GM12891 (cell line): ENCODE results near the gene WSCD2.

Source experiments
- DNase-seq: peaks from one replicate; pipeline ENCODE4 v3.0.0; 2011; ENCODE audit warnings: low spot score; ENCODE audit not compliant: insufficient read length
- FAIRE-seq: peaks from 2 replicates; lab custom pipeline; 2011; peaks lifted over from hg19 to GRCh38; lab: Jason Lieb, UNC
- PAX5 ChIP-seq: IDR thresholded peaks from 2 replicates; pipeline ENCODE4 v1.6.1; 2011; ENCODE audit warnings: low read length, moderate library complexity, mild to moderate bottlenecking; ENCODE audit not compliant: insufficient read depth, severe bottlenecking
- POLR2A ChIP-seq: IDR thresholded peaks from 2 replicates; pipeline ENCODE4 v1.6.1; 2011; ENCODE audit warnings: low read depth, low read length, control low read depth
- POLR2AphosphoS5 ChIP-seq: IDR thresholded peaks from 2 replicates; pipeline ENCODE4 v1.6.1; 2011; ENCODE audit warnings: low read depth, low read length, control low read depth
- POU2F2 ChIP-seq: IDR thresholded peaks from 2 replicates; pipeline ENCODE4 v1.6.1; 2011; ENCODE audit warnings: low read depth, mild to moderate bottlenecking, control low read depth, low read length, moderate library complexity
- SPI1 ChIP-seq: IDR thresholded peaks from 2 replicates; pipeline ENCODE4 v1.6.1; 2011; ENCODE audit warnings: low read depth, low read length, control low read depth
- TAF1 ChIP-seq: IDR thresholded peaks from 2 replicates; pipeline ENCODE4 v1.6.1; 2011; ENCODE audit warnings: low read depth, low read length, control low read depth

Gene WSCD2

GRCh38 chr12:108237272-108237671 is 108.2 kb downstream of the WSCD2 start:
- DNase-seq = no peak
- TF ChIP-seq SPI1 (no peak), POLR2A (no peak), TAF1 (no peak), POLR2AphosphoS5 (no peak), POU2F2 (no peak), PAX5 (no peak)
- FAIRE-seq = no peak

- FAIRE-seq (no peak), DNase-seq (no peak)
- no peak for TF ChIP-seq PAX5
Measured at GRCh38 chr12:108238474-108238873, 109.4 kb downstream of the WSCD2 start.

GRCh38 chr12:108239378-108239777 is 110.3 kb downstream of the WSCD2 start:
- TF ChIP-seq POLR2AphosphoS5 = no peak
- TF ChIP-seq POLR2A = no peak
- TF ChIP-seq TAF1 = no peak
- TF ChIP-seq POU2F2 = no peak
- no peak for TF ChIP-seq SPI1
- TF ChIP-seq PAX5 = no peak
- no peak for FAIRE-seq
- no peak for DNase-seq

DNA sequence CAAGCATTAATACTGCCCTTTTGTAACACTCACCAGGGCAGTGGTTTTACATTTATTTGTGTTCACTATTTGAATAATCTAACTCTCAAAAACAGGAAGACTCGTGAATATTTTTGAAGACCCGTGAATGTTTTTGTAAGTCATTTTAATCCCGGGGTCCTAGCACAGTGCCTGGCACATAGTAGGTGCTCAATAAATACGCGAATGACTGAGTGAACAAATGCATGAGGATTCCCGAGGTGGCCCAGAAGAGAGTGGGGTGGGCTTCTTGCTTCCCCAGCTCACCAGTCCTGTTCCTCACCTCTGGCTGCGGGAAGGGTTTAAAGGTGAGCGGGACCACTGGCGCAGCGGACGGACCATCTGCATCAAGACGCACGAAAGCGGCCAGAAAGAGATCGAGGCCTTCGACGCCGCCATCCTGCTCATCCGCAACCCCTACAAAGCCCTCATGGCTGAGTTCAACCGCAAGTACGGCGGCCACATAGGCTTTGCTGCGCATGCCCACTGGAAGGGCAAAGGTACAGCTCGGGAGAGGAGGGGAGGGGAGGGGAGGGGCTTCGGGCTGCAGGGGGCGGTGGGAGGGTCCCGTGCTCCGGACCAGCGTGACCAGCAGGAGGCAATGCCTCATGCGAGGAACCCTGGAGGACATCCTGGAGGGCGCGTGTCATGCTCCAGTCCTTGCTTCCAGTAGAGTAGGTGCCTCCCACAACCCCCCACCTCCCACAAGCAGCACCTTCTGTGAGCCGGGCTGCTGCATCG is 111.1 kb downstream of the WSCD2 start:
- FAIRE-seq = no peak
- TF ChIP-seq TAF1 = no peak
- no peak for TF ChIP-seq SPI1
- TF ChIP-seq PAX5 = no peak
- TF ChIP-seq POLR2A = no peak
- no peak for TF ChIP-seq POLR2AphosphoS5
- TF ChIP-seq POU2F2 = no peak
- DNase-seq = no peak

DNA sequence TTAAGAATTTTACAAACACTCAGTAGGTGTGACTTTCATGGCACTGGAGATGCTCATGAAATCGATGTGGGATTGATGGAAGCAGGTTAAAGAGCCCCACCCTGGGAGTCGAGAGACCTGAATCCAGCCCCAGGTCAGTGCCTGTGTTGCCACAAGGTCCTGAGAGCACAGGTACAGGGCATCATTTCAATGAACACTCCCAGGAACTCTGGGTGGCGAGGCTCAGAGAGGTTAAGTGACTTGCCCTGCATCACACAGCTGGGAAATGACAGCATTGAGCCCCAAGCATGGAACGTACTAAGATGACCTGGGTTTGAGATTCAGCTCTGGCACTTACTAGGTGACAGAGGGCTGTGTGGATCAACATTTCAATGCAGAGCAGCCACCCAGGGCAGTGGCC is 111.8 kb downstream of the WSCD2 start:
- FAIRE-seq (no peak), DNase-seq (no peak)
- TF ChIP-seq SPI1 (no peak), PAX5 (no peak), POU2F2 (no peak), POLR2A (no peak), POLR2AphosphoS5 (no peak), TAF1 (no peak)

GRCh38 chr12:108241986-108242703 is 113.1 kb downstream of the WSCD2 start:
- no peak for FAIRE-seq
- DNase-seq = no peak
- TF ChIP-seq PAX5 = no peak
- TF ChIP-seq POLR2AphosphoS5 = no peak
- TF ChIP-seq POU2F2 = no peak
- TF ChIP-seq POLR2A = no peak
- TF ChIP-seq SPI1 = 0 out of 2 replicates have a peak, but pooled peaks have one; percentile 6

DNA sequence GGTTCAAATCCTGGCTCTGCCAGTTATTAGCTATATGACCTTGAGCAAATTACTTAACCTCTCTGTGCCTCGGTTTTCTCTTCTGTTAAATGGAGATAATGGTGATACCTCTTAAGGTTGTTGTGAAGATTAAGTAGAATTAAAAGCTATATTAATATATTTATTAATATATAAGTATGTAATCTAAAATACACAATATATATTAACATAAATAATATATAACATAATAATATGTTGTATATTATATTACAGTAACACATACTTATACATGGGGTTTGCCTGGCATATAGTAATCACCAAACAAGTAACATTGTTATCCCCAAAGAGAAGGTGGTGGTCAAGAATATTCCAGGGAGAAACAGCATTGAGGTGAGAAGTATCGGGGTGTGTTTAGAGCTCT is 118.0 kb downstream of the WSCD2 start:
- TF ChIP-seq POU2F2 (no peak), TAF1 (no peak), SPI1 (no peak), PAX5 (no peak), POLR2AphosphoS5 (no peak), POLR2A (no peak)
- FAIRE-seq (no peak), DNase-seq (no peak)

GRCh38 chr12:108248011-108248410 is 118.9 kb downstream of the WSCD2 start:
- FAIRE-seq (no peak), DNase-seq (no peak)
- no peak for TF ChIP-seq POU2F2
- TF ChIP-seq SPI1 = no peak
- no peak for TF ChIP-seq POLR2AphosphoS5
- no peak for TF ChIP-seq TAF1
- TF ChIP-seq POLR2A = no peak
- no peak for TF ChIP-seq PAX5

- FAIRE-seq = no peak
- TF ChIP-seq POLR2A (no peak), TAF1 (no peak), POLR2AphosphoS5 (no peak), SPI1 (no peak)
- DNase-seq = no peak
Measured at GRCh38 chr12:108252523-108252922, 123.4 kb downstream of the WSCD2 start.

DNA sequence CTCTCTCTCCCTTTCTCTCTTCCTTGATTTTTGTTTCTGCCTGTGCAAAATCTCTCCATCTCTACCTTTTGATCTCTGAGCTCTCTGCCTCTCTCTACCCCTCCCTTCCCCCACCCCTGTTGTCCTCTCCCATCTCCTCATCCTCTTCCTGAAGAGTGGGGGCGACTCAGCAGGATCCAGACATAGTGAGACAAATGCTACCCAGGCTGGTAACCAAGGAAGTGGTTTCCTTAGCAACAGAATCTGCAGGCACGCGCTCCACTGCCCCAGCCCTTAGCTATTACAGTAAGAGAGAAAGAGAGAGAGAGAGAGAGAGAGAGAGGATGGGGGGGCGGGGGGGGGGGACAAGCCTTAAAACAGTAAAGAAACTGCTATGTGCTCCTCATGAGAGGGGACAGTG is 124.5 kb downstream of the WSCD2 start:
- TF ChIP-seq POLR2A (no peak), POLR2AphosphoS5 (no peak), POU2F2 (no peak), TAF1 (no peak), SPI1 (no peak), PAX5 (no peak)
- DNase-seq = no peak
- FAIRE-seq = no peak
